HUES6 (cell line): Measurements from ENCODE around the gene UBE3B.

Experiments used
- H3K27ac ChIP-seq: 2 replicates; pipeline ENCODE4 v1.7.0; 2013; ENCODE audit warnings: low read depth, mild to moderate bottlenecking, low read length, inconsistent platforms
- H3K27me3 ChIP-seq: 2 replicates; pipeline ENCODE4 v1.6.1; 2013; ENCODE audit warnings: low read length; ENCODE audit not compliant: control insufficient read depth, insufficient read depth
- H3K36me3 ChIP-seq: 2 replicates; pipeline ENCODE4 v1.6.1; 2013; ENCODE audit warnings: low read length; ENCODE audit not compliant: control insufficient read depth, insufficient read depth
- H3K4me1 ChIP-seq: 2 replicates; pipeline ENCODE4 v1.6.1; 2013; ENCODE audit warnings: low read length; ENCODE audit not compliant: control insufficient read depth, insufficient read depth
- H3K4me3 ChIP-seq: 2 replicates; pipeline ENCODE4 v1.5.1; 2013; ENCODE audit warnings: low read depth, low read length
- H3K9ac ChIP-seq: one replicate; pipeline ENCODE4 v1.6.1; 2013; ENCODE audit warnings: mild to moderate bottlenecking, low read length
- H3K9me3 ChIP-seq: 2 replicates; pipeline ENCODE4 v1.6.1; 2013; ENCODE audit warnings: low read depth, low read length; ENCODE audit not compliant: control insufficient read depth, insufficient read depth

The UBE3B gene

DNA sequence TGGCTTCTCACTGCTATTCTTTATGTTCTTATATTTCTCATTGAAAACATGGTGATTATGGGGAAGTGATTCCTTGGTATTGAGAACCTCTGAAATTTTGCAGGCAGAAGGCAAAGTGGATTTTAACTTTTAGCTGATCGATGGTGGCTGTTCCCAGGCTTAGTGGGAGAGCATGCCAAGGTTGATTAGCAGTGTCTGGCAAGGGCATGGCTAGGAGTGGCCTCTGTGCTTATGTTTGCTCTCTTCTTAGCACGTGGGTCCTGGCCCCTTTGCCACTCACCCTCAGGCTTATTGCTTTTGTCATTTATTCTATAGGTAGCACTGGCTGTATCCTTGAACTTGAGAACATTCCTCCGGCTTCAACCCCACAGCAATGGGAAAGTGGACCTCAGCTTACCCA lies 98.2 kb downstream of the UBE3B start:
- Histone ChIP-seq H3K4me1 (peaks cover 3% of the 10 kb centered on the region; the same call in 1 of the 2 replicates), H3K27ac (no peak overlapping the region), H3K9ac (no peak overlapping the region), H3K9me3 (no peaks in the 10 kb centered on the region), H3K4me3 (no peak overlapping the region), H3K36me3 (peaks cover 63% of the 10 kb centered on the region), H3K27me3 (no peaks in the 10 kb centered on the region)

DNA sequence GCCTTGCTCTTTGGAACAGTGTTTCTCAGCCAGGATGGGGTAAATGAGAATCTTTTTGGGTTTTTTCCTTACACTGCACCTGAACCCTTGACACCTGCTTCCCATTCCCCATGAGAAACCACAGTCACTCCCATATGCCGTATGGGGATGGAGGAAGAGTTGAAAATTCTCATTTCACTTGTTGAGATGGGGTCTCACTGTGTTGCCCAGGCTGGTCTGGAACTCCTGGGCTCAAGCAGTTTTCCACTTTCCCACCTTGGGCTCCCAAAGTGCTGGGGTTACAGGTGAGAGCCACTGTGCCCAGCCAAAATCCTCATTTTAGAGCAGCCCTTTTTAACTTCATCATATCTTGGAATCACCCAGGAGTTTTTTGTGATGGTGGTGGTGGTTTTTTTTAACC lies 99.9 kb downstream of the UBE3B start:
- H3K4me3 ChIP-seq: no peak overlapping the region
- no peak overlapping the region for H3K9ac ChIP-seq
- no peaks in the 10 kb centered on the region for H3K9me3 ChIP-seq
- no peak overlapping the region for H3K27ac ChIP-seq
- H3K36me3 ChIP-seq: peaks cover 72% of the 10 kb centered on the region
- H3K4me1 ChIP-seq: peaks cover 3% of the 10 kb centered on the region; the same call in 1 of the 2 replicates
- H3K27me3 ChIP-seq: no peaks in the 10 kb centered on the region

DNA sequence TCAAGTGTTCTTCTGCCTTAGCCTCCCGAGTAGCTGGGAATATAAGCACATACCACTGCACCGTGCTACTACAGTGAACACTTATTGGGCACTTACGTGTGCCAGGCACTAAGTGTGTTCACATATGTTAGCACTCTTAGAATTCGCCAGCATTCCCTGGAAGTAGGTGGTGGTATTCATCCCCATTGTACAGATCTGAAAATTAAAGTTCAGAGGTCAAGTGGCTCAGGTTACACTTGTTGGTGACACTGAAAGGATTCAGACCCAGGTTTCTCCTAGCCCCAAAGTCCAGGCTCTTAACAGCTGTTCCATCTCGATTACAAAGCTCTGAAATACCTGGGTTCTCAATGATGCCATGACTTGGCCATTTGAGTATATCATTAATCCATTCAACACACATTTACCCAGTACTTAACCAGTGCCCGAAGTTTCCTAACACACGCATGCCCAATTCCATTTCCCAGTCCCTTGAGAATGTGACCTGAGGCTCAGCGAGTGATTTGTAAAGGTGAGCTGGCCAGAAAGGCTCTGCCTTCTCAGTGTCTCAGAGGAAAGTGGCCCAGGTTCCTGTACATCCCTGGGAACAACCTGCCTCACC lies 101.0 kb downstream of the UBE3B start:
- Histone ChIP-seq H3K9me3 (no peaks in the 10 kb centered on the region), H3K4me3 (no peak overlapping the region), H3K27me3 (no peaks in the 10 kb centered on the region), H3K4me1 (peaks cover 3% of the 10 kb centered on the region; the same call in 1 of the 2 replicates), H3K27ac (no peak overlapping the region), H3K9ac (no peak overlapping the region), H3K36me3 (peaks cover 75% of the 10 kb centered on the region)

DNA sequence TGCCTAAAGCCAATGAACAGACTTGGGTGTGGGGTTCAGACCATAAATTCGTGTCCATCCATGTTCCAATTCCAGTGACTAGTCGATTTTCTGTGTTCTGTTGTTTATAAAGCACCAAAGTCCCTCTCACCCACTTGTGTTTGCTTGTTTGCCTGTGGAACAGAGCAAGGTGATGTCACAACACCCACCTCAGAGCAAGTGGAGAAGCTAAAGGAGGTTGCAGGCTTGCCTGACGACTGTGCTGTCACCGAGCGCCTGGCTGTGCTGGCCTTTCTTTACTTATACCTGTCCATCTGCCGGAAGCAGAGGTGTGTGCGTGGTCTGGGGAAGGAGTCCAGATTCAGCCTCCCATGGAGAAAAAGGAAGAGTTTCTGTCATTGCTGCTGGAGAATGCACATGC lies 102.2 kb downstream of the UBE3B start:
- Histone ChIP-seq H3K27me3 (no peaks in the 10 kb centered on the region), H3K9ac (no peak overlapping the region), H3K9me3 (no peaks in the 10 kb centered on the region), H3K4me3 (no peak overlapping the region), H3K36me3 (peaks cover 84% of the 10 kb centered on the region), H3K4me1 (no peaks in the 10 kb centered on the region; the same call in 1 of the 2 replicates), H3K27ac (no peak overlapping the region)

DNA sequence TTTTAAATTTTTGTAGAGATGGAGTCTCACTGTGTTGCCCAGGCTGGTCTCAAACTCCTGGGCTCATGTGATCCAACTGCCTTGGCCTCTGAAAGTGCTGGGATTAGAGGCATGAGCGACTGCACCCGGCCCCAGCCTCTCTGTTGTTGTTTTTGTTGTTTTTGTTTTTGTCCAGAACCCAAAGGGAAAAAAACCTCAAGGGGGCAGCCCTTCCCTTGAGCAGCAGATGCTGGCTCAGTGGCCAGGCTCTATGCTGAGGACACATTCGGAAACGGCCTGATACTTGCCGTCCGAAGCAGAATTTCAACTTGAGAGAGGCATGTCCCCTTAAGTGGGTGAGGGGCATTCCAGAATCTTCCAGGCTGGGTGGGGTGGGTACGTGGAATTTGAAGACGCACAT lies 102.8 kb downstream of the UBE3B start:
- Histone ChIP-seq H3K27ac (no peak overlapping the region), H3K4me3 (no peak overlapping the region), H3K4me1 (no peaks in the 10 kb centered on the region), H3K9me3 (no peaks in the 10 kb centered on the region), H3K36me3 (peaks cover 80% of the 10 kb centered on the region), H3K27me3 (no peaks in the 10 kb centered on the region), H3K9ac (no peak overlapping the region)

DNA sequence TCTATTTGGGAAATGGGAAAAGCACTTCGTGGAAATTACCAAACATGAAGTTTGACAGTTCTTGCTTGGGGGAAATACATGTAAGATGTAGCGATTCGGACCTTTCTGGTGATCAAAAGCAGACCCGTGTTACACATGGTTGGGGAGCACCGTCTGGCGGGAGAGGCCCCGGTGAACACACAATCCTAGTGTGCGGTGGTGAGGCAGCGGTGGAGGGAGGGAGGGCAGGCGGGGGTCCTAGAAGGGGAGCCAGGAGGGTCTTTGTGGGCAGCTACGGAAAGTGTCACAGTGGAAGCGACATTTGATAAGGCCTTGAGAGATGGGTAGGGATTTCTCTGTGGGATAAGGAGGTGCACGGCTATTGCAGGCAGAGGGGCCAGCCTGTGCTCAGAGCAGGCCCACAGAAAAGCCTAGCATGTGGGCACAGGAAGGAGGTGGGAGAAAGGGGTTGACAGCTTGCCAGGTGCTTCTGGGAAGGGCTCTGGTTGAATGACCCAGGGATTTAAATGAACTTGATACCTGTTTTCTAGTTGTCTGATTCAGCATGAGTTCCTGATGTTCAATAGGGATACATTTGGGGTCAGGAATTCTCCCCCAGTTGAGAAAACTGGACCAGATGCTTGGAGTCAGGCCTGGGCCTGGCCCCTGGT lies 103.4 kb downstream of the UBE3B start:
- H3K9me3 ChIP-seq: no peaks in the 10 kb centered on the region
- H3K36me3 ChIP-seq: peaks cover 76% of the 10 kb centered on the region
- no peaks in the 10 kb centered on the region for H3K4me1 ChIP-seq
- H3K9ac ChIP-seq: no peak overlapping the region
- H3K27ac ChIP-seq: no peak overlapping the region
- H3K4me3 ChIP-seq: no peak overlapping the region
- H3K27me3 ChIP-seq: no peaks in the 10 kb centered on the region

DNA sequence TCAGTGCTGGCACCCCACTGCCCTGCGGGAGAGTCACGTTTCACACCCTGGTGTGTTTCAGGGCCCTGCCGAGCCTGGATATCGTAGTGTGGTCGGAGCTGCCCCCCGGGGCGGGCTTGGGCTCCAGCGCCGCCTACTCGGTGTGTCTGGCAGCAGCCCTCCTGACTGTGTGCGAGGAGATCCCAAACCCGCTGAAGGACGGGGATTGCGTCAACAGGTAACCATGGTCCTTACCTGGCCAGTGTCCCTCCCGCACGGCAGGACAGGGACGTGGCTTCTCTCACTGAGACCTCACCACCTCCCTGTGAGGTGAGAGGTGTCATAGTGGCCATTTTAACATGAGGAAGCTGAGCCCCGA lies 103.9 kb downstream of the UBE3B start:
- no peaks in the 10 kb centered on the region for H3K9me3 ChIP-seq
- peaks cover 74% of the 10 kb centered on the region for H3K36me3 ChIP-seq
- H3K4me1 ChIP-seq: no peaks in the 10 kb centered on the region
- no peaks in the 10 kb centered on the region for H3K27me3 ChIP-seq
- H3K4me3 ChIP-seq: no peak overlapping the region
- H3K9ac ChIP-seq: no peak overlapping the region
- H3K27ac ChIP-seq: no peak overlapping the region

DNA sequence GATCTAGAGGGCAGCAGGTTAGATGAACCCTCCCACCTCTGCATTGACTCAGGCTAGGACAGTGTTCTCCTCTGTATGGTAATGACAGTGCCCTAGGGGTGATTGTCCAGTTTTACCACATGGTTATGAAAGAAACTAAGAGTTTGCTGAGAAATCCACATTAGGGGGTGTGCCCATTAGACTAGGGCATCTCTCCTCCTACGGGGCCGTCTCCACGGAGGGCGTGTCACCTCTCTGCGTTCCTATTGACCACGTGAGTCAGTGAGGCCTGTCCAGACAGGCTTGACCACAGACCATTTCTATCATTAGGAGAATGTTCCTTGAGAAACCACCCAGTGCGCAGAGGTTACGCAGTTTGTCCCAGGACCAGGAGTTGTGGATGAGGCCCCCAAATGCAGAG lies 104.4 kb downstream of the UBE3B start:
- no peak overlapping the region for H3K9ac ChIP-seq
- H3K36me3 ChIP-seq: peaks cover 77% of the 10 kb centered on the region
- H3K4me1 ChIP-seq: no peaks in the 10 kb centered on the region
- H3K27ac ChIP-seq: no peak overlapping the region
- H3K9me3 ChIP-seq: no peaks in the 10 kb centered on the region
- no peak overlapping the region for H3K4me3 ChIP-seq
- H3K27me3 ChIP-seq: no peaks in the 10 kb centered on the region

DNA sequence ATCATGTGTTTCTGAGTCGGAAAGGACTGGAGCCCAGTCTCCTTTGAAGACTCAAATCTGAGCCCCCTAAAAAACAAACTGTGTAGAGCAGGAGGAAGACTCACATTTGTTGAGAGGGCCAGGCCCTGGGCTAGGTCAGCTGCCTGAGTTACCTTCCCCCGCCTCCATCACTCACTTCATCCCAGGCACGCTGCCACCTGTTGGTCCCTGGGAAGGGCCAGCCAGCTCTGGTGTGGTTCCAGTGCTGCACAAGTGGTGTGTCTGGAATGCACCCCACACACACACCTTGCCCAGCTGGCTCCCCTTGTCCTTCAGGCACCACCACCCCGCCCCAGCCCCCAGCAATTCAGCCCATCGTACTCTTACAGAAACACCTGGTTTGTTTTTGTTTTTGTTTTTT lies 105.2 kb downstream of the UBE3B start:
- no peaks in the 10 kb centered on the region for H3K4me1 ChIP-seq
- H3K27ac ChIP-seq: no peak overlapping the region
- no peak overlapping the region for H3K4me3 ChIP-seq
- H3K27me3 ChIP-seq: no peaks in the 10 kb centered on the region
- H3K36me3 ChIP-seq: peaks cover 76% of the 10 kb centered on the region
- no peaks in the 10 kb centered on the region for H3K9me3 ChIP-seq
- H3K9ac ChIP-seq: no peak overlapping the region

DNA sequence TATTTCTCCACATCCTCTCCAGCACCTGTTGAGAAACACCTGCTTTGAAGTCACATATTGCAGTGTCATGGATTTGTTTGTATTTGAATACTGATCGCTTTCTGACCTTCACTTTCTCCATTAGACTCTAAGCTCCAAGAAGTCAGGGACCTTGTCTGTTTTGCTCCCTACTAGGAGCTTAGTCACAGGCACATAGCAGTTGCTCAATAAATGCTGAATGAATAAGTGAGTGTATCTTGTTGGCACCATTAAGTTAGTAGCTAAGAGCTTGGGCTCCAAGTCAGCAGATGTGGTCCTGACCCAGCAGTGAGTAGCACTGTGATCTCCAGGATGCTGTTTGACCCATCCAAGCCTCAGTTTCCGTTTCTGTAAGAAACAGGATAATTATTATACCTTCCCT lies 106.3 kb downstream of the UBE3B start:
- Histone ChIP-seq H3K4me1 (no peaks in the 10 kb centered on the region), H3K4me3 (no peak overlapping the region), H3K9me3 (no peaks in the 10 kb centered on the region), H3K27me3 (no peaks in the 10 kb centered on the region), H3K27ac (no peak overlapping the region), H3K36me3 (peaks cover 76% of the 10 kb centered on the region), H3K9ac (no peak overlapping the region)
